Astrocyte (in vitro differentiated cells and primary cell): ENCODE measurements around the gene CSMD2. TPM values are rescaled to one million over a fixed set of nuclear protein-coding genes. Genes with fewer than 3 reads are reported as not detected.

ENCODE experiments used
- DNase-seq: peaks from one replicate; pipeline ENCODE4 v3.0.0-alpha.2; 2010; ENCODE audit warnings: low read depth
- FAIRE-seq: peaks from 2 replicates; lab custom pipeline; 2011; peaks lifted over from hg19 to GRCh38; lab: Jason Lieb, UNC
- H2AFZ ChIP-seq: 2 replicates; pipeline ENCODE4 v1.6.0; 2012; ENCODE audit warnings: low read depth, low read length, inconsistent platforms
- H3K27ac ChIP-seq: 2 replicates; pipeline ENCODE4 v1.5.1; 2011; ENCODE audit warnings: low read depth, low read length, inconsistent platforms
- H3K27me3 ChIP-seq: 2 replicates; pipeline ENCODE4 v1.6.0; 2011; ENCODE audit warnings: low read length, inconsistent platforms; ENCODE audit not compliant: insufficient read depth
- H3K36me3 ChIP-seq: 2 replicates; pipeline ENCODE4 v1.5.1; 2011; ENCODE audit warnings: low read length, inconsistent platforms; ENCODE audit not compliant: insufficient read depth
- H3K4me1 ChIP-seq: 2 replicates; pipeline ENCODE4 v1.5.1; 2011; ENCODE audit warnings: low read length, inconsistent platforms; ENCODE audit not compliant: insufficient read depth
- H3K4me2 ChIP-seq: 2 replicates; pipeline ENCODE4 v1.6.0; 2012; ENCODE audit warnings: low read length, inconsistent platforms
- H3K4me3 ChIP-seq: 2 replicates; pipeline ENCODE4 v1.5.1; 2011; ENCODE audit warnings: low read depth, mild to moderate bottlenecking, low read length, inconsistent platforms; ENCODE audit not compliant: insufficient read depth
- H3K79me2 ChIP-seq: 2 replicates; pipeline ENCODE4 v1.6.0; 2012; ENCODE audit warnings: mild to moderate bottlenecking, low read length, inconsistent platforms; ENCODE audit not compliant: insufficient read depth
- H3K9ac ChIP-seq: 2 replicates; pipeline ENCODE4 v1.6.0; 2012; ENCODE audit warnings: mild to moderate bottlenecking, low read length, inconsistent platforms
- H3K9me3 ChIP-seq: 2 replicates; pipeline ENCODE4 v1.5.1; 2012; ENCODE audit warnings: low read depth, mild to moderate bottlenecking, low read length, inconsistent platforms; ENCODE audit not compliant: insufficient read depth
- H4K20me1 ChIP-seq: 2 replicates; pipeline ENCODE4 v1.6.0; 2012; ENCODE audit warnings: low read length, inconsistent platforms; ENCODE audit not compliant: insufficient read depth
- H3K27ac Mint-ChIP-seq: one replicate; pipeline ENCODE4 v1.8.0; 2021; ENCODE audit warnings: mild to moderate bottlenecking, mixed read lengths; ENCODE audit not compliant: unreplicated experiment
- H3K27me3 Mint-ChIP-seq: one replicate; pipeline ENCODE4 v1.8.0; 2021; ENCODE audit warnings: low read depth, mixed read lengths; ENCODE audit not compliant: unreplicated experiment
- H3K36me3 Mint-ChIP-seq: one replicate; pipeline ENCODE4 v1.8.0; 2021; ENCODE audit warnings: low read depth, mixed read lengths; ENCODE audit not compliant: unreplicated experiment
- H3K4me1 Mint-ChIP-seq: one replicate; pipeline ENCODE4 v1.8.0; 2021; ENCODE audit warnings: low read depth, mixed read lengths; ENCODE audit not compliant: unreplicated experiment
- H3K4me3 Mint-ChIP-seq: one replicate; pipeline ENCODE4 v1.8.0; 2021; ENCODE audit warnings: mild to moderate bottlenecking, moderate library complexity, mixed read lengths; ENCODE audit not compliant: unreplicated experiment
- H3K9me3 Mint-ChIP-seq: one replicate; pipeline ENCODE4 v1.8.0; 2021; ENCODE audit warnings: mild to moderate bottlenecking, mixed read lengths; ENCODE audit not compliant: unreplicated experiment
- EZH2 ChIP-seq: IDR thresholded peaks from 2 replicates; pipeline ENCODE4 v1.6.1; 2012; ENCODE audit warnings: mild to moderate bottlenecking, low read length, inconsistent platforms; ENCODE audit not compliant: insufficient read depth
- total RNA-seq: library from RNA; stranded (reverse); gene quantifications from 2 replicates; pipeline ENCODE4 v1.2.1, GENCODE V29; 2021
- TF ChIP-seq, protein P1 (sequence below): IDR thresholded peaks from 2 replicates; pipeline ENCODE4 v1.5.1; 2011; ENCODE audit warnings: low read depth, mild to moderate bottlenecking, inconsistent platforms, low read length, moderate library complexity; ENCODE audit not compliant: insufficient read depth

Gene CSMD2
- total RNA-seq, 1 donor from 2014 or later, result 11.1 TPM

DNA sequence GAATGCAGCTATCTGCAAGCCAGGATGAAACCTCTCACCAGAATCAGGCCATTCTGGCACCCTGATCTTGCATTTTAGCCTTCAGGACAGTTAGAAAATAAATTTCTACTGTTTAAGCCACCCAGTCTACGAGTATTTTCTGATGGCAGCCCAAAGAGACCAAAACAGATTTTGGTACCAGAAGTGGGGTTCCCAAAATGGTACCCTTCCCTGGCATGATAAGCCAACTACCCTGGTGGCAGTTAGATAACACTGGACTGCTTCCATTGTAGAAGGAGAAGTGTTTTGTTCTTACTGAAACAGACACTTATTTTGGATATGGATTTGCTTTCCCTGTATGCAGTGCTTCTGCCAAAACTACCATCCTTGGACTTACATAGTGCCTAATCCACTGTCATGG is 115.0 kb downstream of the CSMD2 start:
- peaks cover 4% of the 10 kb centered on the region for H3K36me3 Mint-ChIP-seq
- H3K4me2 ChIP-seq, result no peak overlapping the region
- TF ChIP-seq EZH2, result no peak
- TF ChIP-seq, protein P1, sequence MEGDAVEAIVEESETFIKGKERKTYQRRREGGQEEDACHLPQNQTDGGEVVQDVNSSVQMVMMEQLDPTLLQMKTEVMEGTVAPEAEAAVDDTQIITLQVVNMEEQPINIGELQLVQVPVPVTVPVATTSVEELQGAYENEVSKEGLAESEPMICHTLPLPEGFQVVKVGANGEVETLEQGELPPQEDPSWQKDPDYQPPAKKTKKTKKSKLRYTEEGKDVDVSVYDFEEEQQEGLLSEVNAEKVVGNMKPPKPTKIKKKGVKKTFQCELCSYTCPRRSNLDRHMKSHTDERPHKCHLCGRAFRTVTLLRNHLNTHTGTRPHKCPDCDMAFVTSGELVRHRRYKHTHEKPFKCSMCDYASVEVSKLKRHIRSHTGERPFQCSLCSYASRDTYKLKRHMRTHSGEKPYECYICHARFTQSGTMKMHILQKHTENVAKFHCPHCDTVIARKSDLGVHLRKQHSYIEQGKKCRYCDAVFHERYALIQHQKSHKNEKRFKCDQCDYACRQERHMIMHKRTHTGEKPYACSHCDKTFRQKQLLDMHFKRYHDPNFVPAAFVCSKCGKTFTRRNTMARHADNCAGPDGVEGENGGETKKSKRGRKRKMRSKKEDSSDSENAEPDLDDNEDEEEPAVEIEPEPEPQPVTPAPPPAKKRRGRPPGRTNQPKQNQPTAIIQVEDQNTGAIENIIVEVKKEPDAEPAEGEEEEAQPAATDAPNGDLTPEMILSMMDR, result no peak
- no peak overlapping the region for H2AFZ ChIP-seq
- no peak overlapping the region for H3K4me3 Mint-ChIP-seq
- no peak for FAIRE-seq
- no peak overlapping the region for H3K4me3 ChIP-seq
- H3K36me3 ChIP-seq, result no peaks in the 10 kb centered on the region
- H3K27me3 ChIP-seq, result no peaks in the 10 kb centered on the region
- H3K4me1 ChIP-seq, result no peaks in the 10 kb centered on the region
- H3K9me3 ChIP-seq, result peaks cover 5% of the 10 kb centered on the region
- H3K27me3 Mint-ChIP-seq, result no peaks in the 10 kb centered on the region
- no peaks in the 10 kb centered on the region for H3K4me1 Mint-ChIP-seq
- no peaks in the 10 kb centered on the region for H3K79me2 ChIP-seq
- H3K27ac ChIP-seq, result no peak overlapping the region
- peaks cover 7% of the 10 kb centered on the region for H3K9me3 Mint-ChIP-seq
- no peak overlapping the region for H3K9ac ChIP-seq
- no peak for DNase-seq
- H3K27ac Mint-ChIP-seq, result no peak overlapping the region
- peaks cover 28% of the 10 kb centered on the region for H4K20me1 ChIP-seq

DNA sequence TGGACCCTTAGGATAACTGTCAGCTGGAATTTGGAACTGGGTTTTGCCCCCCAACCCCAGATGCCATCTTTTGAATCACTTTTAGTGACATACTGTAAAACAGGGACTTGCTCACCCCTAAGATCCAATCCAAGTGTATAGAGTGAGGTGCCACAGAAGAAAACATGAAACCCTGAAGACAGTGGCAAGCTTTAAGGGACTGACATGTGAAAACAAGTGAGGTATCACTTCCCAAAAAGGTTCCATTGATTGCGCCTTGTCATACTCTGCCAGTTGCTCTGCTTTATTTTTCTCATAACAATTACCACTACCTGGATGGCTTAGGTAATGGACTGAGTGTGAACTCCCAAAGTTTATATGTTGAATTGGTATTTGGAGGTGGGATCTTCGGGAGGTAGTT is 115.6 kb downstream of the CSMD2 start:
- Histone ChIP-seq H3K27ac (no peak overlapping the region), H3K4me2 (no peak overlapping the region), H3K36me3 (no peaks in the 10 kb centered on the region), H3K9ac (no peak overlapping the region), H2AFZ (no peak overlapping the region), H3K79me2 (no peaks in the 10 kb centered on the region), H3K4me3 (no peak overlapping the region), H4K20me1 (peaks cover 30% of the 10 kb centered on the region), H3K27me3 (no peaks in the 10 kb centered on the region), H3K9me3 (peaks cover 5% of the 10 kb centered on the region), H3K4me1 (no peaks in the 10 kb centered on the region)
- Mint-ChIP-seq H3K27ac (no peak overlapping the region), H3K9me3 (peaks cover 7% of the 10 kb centered on the region), H3K4me1 (no peaks in the 10 kb centered on the region), H3K4me3 (no peak overlapping the region), H3K27me3 (no peaks in the 10 kb centered on the region), H3K36me3 (peaks cover 4% of the 10 kb centered on the region)
- no peak for FAIRE-seq
- TF ChIP-seq, protein P1, result no peak
- no peak for TF ChIP-seq EZH2
- DNase-seq, result no peak

DNA sequence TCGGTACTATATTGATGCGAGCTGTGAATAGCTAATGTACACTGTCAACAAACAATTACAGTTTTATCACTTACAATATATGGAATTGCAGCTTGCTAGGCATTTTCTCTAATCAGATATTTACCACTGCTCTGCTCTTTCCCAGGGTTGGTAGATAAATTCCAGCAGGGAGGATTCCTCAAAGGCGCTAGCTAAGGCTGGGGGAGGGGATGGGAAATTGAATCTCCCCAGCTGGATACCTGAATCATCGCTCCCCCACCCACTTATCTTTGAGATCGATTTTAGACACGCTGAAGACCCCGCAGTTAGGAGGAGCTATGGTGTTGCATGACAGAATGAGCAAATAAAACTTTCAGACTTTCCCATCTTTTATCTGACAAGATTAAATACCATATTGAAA is 127.2 kb downstream of the CSMD2 start:
- Mint-ChIP-seq H3K27me3 (no peaks in the 10 kb centered on the region), H3K36me3 (no peaks in the 10 kb centered on the region), H3K4me1 (no peaks in the 10 kb centered on the region), H3K9me3 (no peaks in the 10 kb centered on the region), H3K27ac (no peak overlapping the region), H3K4me3 (no peak overlapping the region)
- H3K79me2 ChIP-seq, result peaks cover 7% of the 10 kb centered on the region
- TF ChIP-seq, protein P1, result no peak
- no peak for TF ChIP-seq EZH2
- no peak overlapping the region for H3K27ac ChIP-seq
- no peaks in the 10 kb centered on the region for H3K27me3 ChIP-seq
- no peaks in the 10 kb centered on the region for H3K9me3 ChIP-seq
- no peak overlapping the region for H3K4me2 ChIP-seq
- no peaks in the 10 kb centered on the region for H3K4me1 ChIP-seq
- H3K36me3 ChIP-seq, result no peaks in the 10 kb centered on the region
- no peak overlapping the region for H2AFZ ChIP-seq
- FAIRE-seq (no peak), DNase-seq (no peak)
- peaks cover 42% of the 10 kb centered on the region for H4K20me1 ChIP-seq
- H3K4me3 ChIP-seq, result no peak overlapping the region
- H3K9ac ChIP-seq, result no peak overlapping the region
